ENCODE results near the gene MIA. TPM values are rescaled to one million over a fixed set of nuclear protein-coding genes. Genes with fewer than 3 reads are reported as not detected.

MIA gene
- total and polyA plus RNA-seq, 9 of the 15 experiments (the other 6 are each of a cell fraction or from before 2014, with no cell fraction given): 0.21 TPM; not detected in 8

DNA sequence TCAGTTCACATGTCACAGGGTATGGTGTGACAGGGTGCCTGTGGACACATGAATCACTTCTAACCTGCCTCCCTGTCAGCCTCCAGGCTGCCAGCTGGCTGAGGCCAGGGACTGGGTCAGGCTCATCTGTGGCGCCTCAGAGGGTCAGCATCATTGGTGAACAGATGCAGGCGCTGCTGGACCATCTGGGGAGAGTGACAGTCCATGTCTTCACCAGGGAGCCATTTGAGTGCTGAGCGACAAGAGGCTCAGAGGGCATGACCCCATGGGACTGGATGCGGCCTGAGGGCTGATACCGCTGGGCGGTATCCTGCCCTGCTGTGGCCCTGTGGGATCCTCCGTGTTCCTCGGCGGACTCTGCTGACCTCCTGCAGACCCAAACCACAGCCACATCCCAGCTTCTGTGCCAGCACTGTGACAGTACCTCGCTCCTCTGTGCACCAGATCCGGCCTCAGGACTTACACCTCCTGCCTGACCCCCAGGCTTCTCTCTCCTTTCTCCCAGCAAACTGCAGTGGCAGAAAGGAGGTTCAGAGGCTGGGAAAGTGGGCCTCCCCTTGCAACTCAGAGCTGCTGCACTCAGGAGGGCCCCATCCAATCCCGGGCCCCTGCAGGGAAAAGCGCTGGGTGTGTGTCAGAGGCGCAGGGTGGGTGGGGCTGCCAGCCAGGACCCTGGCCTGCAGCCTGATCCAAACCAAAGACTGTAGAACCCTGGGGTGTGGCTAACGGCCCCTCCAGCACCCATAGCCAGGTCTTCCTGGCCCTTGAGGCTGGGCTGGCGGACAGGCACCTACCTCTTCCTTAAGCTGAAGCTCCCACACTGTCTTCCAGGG is 35.2 kb upstream of the MIA start:
- peak in 1 of 4 experiments; percentile 47 for DNase-seq (ENCODE audit: extremely low read depth in 1 of 4, low spot score in 3 of 4)
- no TSS peak for BruUV-seq (replicated peaks)
- 47% methylated on average over 14 of the region's 16 CpGs for WGBS (ENCODE audit: insufficient coverage, low coverage, missing lambda C conversion rate)
- Histone ChIP-seq H3K9me3 (replicated peaks; ENCODE audit: control insufficient read depth, insufficient read depth, low read depth, low read length) (no peaks in the 10 kb centered on the region), H3K9ac (ENCODE audit: insufficient read depth in 1 of 2, low read depth in 2 of 2, low read length in 2 of 2) (peak overlapping the region in 1 of 2 experiments; percentile 84; a peak in 2 of 4 replicates), H3K27me3 (ENCODE audit: control insufficient read depth in 2 of 2, insufficient read depth in 2 of 2, low read length in 2 of 2) (no peaks in the 10 kb centered on the region), H3K27ac (ENCODE audit: extremely low read depth, low read depth, low read length) (no peak overlapping the region), H3K4me3 (no peak overlapping the region), H3K9me1 (ENCODE audit: control insufficient read depth, insufficient read depth, low read length) (no peaks in the 10 kb centered on the region), H3K36me3 (ENCODE audit: control insufficient read depth, insufficient read depth, low read length) (peaks cover 43% of the 10 kb centered on the region; the same call in 2 of the 3 replicates), H4K20me1 (replicated peaks; ENCODE audit: control insufficient read depth, insufficient read depth, low read length) (0 out of 2 replicates have a peak, but pooled peaks cover 3% of the 10 kb centered on the region), H3K4me1 (replicated peaks in 1 of 2; ENCODE audit: control insufficient read depth in 2 of 2, insufficient read depth in 2 of 2, low read length in 2 of 2) (peaks cover 0 to 40% of the 10 kb centered on the region in 2 experiments; a peak in 3 of 5 replicates), H3K4me2 (ENCODE audit: insufficient read depth, low read length) (no peak overlapping the region), H3K79me2 (ENCODE audit: control insufficient read depth, insufficient read depth, low read length) (no peaks in the 10 kb centered on the region), H2AFZ (ENCODE audit: low read depth, low read length) (no peak overlapping the region)
- peak; percentile 44 for FAIRE-seq
- peak; percentile 24; the same call in 2 of the 3 replicates for ATAC-seq
- POLR2A ChIA-PET: interaction anchor here (0.5 to 2.0 kb wide), 7 partner anchors 9 to 410 kb away, joined by 3 to 9 read pairs (median 3); partner anchors contain the start of genes ACTMAP and SNRPA
- CTCF ChIA-PET (ENCODE audit: low intra/inter-chr PET ratio): no interaction called here
- intact Hi-C loops (cut with micrococcal nuclease) (loop anchor here (5.0 kb wide), 1 partner anchor 78 kb away; no protein-coding TSS in a partner anchor), in situ Hi-C loops (cut with MboI) (no loop called here)
- TF ChIP-seq ZBED1 (IDR thresholded peaks at IDR 0.05) (no peak), JUNB (CRISPR knock-in tag; conservative IDR thresholded peaks at IDR 0.05) (no peak), TFAP4 (CRISPR knock-in tag; IDR thresholded peaks at IDR 0.05; ENCODE audit: borderline replicate concordance) (peak; percentile 22; the same call in 1 of the 2 replicates), RAD21 (CRISPR knock-in tag; conservative IDR thresholded peaks at IDR 0.05 in 1 of 2, IDR thresholded peaks at IDR 0.05 in 1 of 2) (no peak), KDM1A (IDR thresholded peaks at IDR 0.05) (no peak), TGIF2 (CRISPR knock-in tag; IDR thresholded peaks at IDR 0.05) (no peak), ZBTB33 (CRISPR knock-in tag; IDR thresholded peaks at IDR 0.05) (0 out of 2 replicates have a peak, but pooled peaks have one; percentile 45), ZNF133 (CRISPR knock-in tag; IDR thresholded peaks at IDR 0.05) (no peak)
- TF ChIP-seq, protein P1, sequence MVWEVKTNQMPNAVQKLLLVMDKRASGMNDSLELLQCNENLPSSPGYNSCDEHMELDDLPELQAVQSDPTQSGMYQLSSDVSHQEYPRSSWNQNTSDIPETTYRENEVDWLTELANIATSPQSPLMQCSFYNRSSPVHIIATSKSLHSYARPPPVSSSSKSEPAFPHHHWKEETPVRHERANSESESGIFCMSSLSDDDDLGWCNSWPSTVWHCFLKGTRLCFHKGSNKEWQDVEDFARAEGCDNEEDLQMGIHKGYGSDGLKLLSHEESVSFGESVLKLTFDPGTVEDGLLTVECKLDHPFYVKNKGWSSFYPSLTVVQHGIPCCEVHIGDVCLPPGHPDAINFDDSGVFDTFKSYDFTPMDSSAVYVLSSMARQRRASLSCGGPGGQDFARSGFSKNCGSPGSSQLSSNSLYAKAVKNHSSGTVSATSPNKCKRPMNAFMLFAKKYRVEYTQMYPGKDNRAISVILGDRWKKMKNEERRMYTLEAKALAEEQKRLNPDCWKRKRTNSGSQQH (CRISPR knock-in tag; IDR thresholded peaks at IDR 0.05): no peak
- TF ChIP-seq, protein P2, sequence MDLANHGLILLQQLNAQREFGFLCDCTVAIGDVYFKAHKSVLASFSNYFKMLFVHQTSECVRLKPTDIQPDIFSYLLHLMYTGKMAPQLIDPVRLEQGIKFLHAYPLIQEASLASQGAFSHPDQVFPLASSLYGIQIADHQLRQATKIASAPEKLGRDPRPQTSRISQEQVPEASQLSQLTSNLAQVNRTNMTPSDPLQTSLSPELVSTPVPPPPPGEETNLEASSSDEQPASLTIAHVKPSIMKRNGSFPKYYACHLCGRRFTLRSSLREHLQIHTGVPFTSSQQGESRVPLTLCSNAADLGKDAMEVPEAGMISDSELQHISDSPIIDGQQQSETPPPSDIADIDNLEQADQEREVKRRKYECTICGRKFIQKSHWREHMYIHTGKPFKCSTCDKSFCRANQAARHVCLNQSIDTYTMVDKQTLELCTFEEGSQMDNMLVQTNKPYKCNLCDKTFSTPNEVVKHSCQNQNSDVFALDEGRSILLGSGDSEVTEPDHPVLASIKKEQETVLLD (IDR thresholded peaks at IDR 0.05): no peak

All from K562 (cell line).